Measurements from ENCODE around the gene AKAP9.
"Not testable (repeated sequence)": the region's sequence is repeated elsewhere in the genome, so short reads cannot be mapped to it uniquely, and the experiment has no call there.

Gene AKAP9

DNA sequence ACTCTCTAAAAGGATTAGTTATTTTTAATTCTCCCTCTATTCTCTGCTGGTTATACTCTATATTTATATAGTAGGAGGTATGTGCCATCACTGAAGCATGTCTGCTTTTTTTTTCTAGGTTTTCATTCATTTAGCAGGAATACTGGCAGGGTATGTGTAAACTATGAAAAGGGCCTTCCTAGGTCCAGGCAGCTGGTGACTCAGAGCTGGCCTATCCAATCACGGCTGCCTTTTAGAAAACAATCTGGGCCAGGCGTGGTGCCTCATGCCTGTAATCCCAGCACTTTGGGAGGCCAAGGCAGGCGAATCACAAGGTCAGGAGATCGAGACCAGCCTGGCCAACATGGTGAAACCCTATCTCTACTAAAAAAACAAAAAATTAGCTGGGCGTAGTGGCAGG is 162.2 kb downstream of the AKAP9 start:
- H2BK12ac ChIP-seq (ENCODE audit: low read length); H3K9me3 ChIP-seq (ENCODE audit: insufficient read depth, low read depth, low read length); H3K4me1 ChIP-seq (ENCODE audit: control insufficient read depth in 1 of 2, insufficient read depth in 2 of 2, low read length in 2 of 2); H3K18ac ChIP-seq (ENCODE audit: low read length); H3K79me2 ChIP-seq (ENCODE audit: control insufficient read depth, insufficient read depth, low read length, poor library complexity); H3K4me3 ChIP-seq (ENCODE audit: low read depth, low read length); H3K27me3 ChIP-seq (ENCODE audit: insufficient read depth, low read length); H2BK120ac ChIP-seq (ENCODE audit: insufficient read depth, low read length, poor library complexity); H4K8ac ChIP-seq (ENCODE audit: low read depth, low read length); H4K91ac ChIP-seq (ENCODE audit: low read depth, low read length); H3K4ac ChIP-seq (ENCODE audit: low read depth, low read length); H3K27ac ChIP-seq (ENCODE audit: low read depth, low read length); H2BK5ac ChIP-seq (ENCODE audit: low read depth, low read length, poor library complexity); DNase-seq; H2AFZ ChIP-seq (ENCODE audit: insufficient read depth, low read length, poor library complexity); H3K14ac ChIP-seq (ENCODE audit: low read length); H3K9ac ChIP-seq (ENCODE audit: low read length); H3K79me1 ChIP-seq (ENCODE audit: low read length); H3K23ac ChIP-seq (ENCODE audit: low read length); H4K12ac ChIP-seq (ENCODE audit: low read depth, low read length); H2AK5ac ChIP-seq (ENCODE audit: low read length); H3K4me2 ChIP-seq (ENCODE audit: low read length): not testable (repeated sequence)
- peaks cover 9 to 19% of the 10 kb centered on the region in 2 experiments for H3K36me3 ChIP-seq (ENCODE audit: control insufficient read depth in 1 of 2, insufficient read depth in 2 of 2, low read length in 2 of 2)
- WGBS (ENCODE audit: extremely low coverage, insufficient coverage, insufficient read length): no CpG with 5 or more reads among the region's 5 CpGs

DNA sequence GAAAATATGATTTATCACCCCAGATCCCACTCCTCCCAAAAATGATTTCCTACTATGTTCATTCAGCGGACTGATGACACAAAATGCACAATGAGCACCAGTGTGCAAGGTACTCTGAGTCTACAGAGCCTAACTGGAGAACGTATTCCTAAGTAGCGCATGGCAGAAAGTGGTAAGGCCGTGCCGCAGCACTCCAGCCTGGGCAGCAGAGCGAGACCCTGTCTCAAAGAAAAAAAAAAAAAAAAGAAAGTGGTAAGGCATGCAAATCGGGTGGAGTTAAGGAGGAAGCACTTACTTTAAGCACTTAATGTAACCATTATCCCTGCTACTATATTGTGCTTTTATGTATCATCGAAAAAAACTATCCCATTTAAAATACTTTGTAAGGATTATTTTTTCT is 168.2 kb downstream of the AKAP9 start:
- WGBS (ENCODE audit: extremely low coverage, insufficient coverage, insufficient read length): no CpG with 5 or more reads among the region's 8 CpGs
- H3K4me3 ChIP-seq (ENCODE audit: low read depth, low read length): no peak overlapping the region
- H2BK5ac ChIP-seq (ENCODE audit: low read depth, low read length, poor library complexity): no peak overlapping the region
- no peaks in the 10 kb centered on the region for H3K4me1 ChIP-seq (ENCODE audit: control insufficient read depth in 1 of 2, insufficient read depth in 2 of 2, low read length in 2 of 2)
- no peak overlapping the region for H3K18ac ChIP-seq (ENCODE audit: low read length)
- H3K36me3 ChIP-seq (ENCODE audit: control insufficient read depth in 1 of 2, insufficient read depth in 2 of 2, low read length in 2 of 2): peaks cover 6 to 19% of the 10 kb centered on the region in 2 experiments
- H2AFZ ChIP-seq (ENCODE audit: insufficient read depth, low read length, poor library complexity): no peak overlapping the region
- no peak overlapping the region for H4K91ac ChIP-seq (ENCODE audit: low read depth, low read length)
- no peak overlapping the region for H3K4ac ChIP-seq (ENCODE audit: low read depth, low read length)
- H3K79me1 ChIP-seq (ENCODE audit: low read length): no peaks in the 10 kb centered on the region
- no peak overlapping the region for H4K12ac ChIP-seq (ENCODE audit: low read depth, low read length)
- no peaks in the 10 kb centered on the region for H3K27me3 ChIP-seq (ENCODE audit: insufficient read depth, low read length)
- H4K8ac ChIP-seq (ENCODE audit: low read depth, low read length): no peak overlapping the region
- H3K27ac ChIP-seq (ENCODE audit: low read depth, low read length): no peak overlapping the region
- H2BK120ac ChIP-seq (ENCODE audit: insufficient read depth, low read length, poor library complexity): no peak overlapping the region
- no peaks in the 10 kb centered on the region for H3K79me2 ChIP-seq (ENCODE audit: control insufficient read depth, insufficient read depth, low read length, poor library complexity)
- no peak for DNase-seq
- no peak overlapping the region for H3K9ac ChIP-seq (ENCODE audit: low read length)
- no peak overlapping the region for H3K14ac ChIP-seq (ENCODE audit: low read length)
- H3K23ac ChIP-seq (ENCODE audit: low read length): no peak overlapping the region
- H3K4me2 ChIP-seq (ENCODE audit: low read length): no peak overlapping the region
- no peaks in the 10 kb centered on the region for H3K9me3 ChIP-seq (ENCODE audit: insufficient read depth, low read depth, low read length)
- H2AK5ac ChIP-seq (ENCODE audit: low read length): no peak overlapping the region
- no peak overlapping the region for H2BK12ac ChIP-seq (ENCODE audit: low read length)

DNA sequence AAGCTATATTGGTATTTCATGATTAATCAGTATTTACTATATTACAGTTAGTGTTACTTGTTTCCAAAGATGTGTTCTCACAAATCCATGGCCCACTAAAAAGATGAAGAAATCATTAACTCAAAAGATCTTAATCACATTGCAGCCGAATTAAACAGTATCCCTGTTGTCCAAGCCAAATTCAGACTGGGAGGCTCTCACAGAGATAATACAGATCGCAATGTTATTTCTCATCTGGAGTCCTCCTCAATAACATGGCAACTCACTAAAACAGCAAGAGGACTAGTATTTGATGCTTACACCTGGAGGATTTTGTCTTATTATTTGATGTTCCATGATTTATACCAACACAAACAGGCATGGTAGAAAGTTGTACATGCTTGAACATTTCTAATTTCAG is 170.2 kb downstream of the AKAP9 start:
- H2BK120ac ChIP-seq (ENCODE audit: insufficient read depth, low read length, poor library complexity): no peak overlapping the region
- H3K9ac ChIP-seq (ENCODE audit: low read length): no peak overlapping the region
- H4K12ac ChIP-seq (ENCODE audit: low read depth, low read length): no peak overlapping the region
- H3K23ac ChIP-seq (ENCODE audit: low read length): no peak overlapping the region
- no peak overlapping the region for H2AFZ ChIP-seq (ENCODE audit: insufficient read depth, low read length, poor library complexity)
- no peak overlapping the region for H2AK5ac ChIP-seq (ENCODE audit: low read length)
- no peaks in the 10 kb centered on the region for H3K79me1 ChIP-seq (ENCODE audit: low read length)
- H4K8ac ChIP-seq (ENCODE audit: low read depth, low read length): no peak overlapping the region
- H3K79me2 ChIP-seq (ENCODE audit: control insufficient read depth, insufficient read depth, low read length, poor library complexity): no peaks in the 10 kb centered on the region
- no peak overlapping the region for H3K27ac ChIP-seq (ENCODE audit: low read depth, low read length)
- H3K36me3 ChIP-seq (ENCODE audit: control insufficient read depth in 1 of 2, insufficient read depth in 2 of 2, low read length in 2 of 2): peaks cover 5 to 16% of the 10 kb centered on the region in 2 experiments
- H3K4me3 ChIP-seq (ENCODE audit: low read depth, low read length): no peak overlapping the region
- no peak overlapping the region for H3K14ac ChIP-seq (ENCODE audit: low read length)
- no CpG with 5 or more reads among the region's 2 CpGs for WGBS (ENCODE audit: extremely low coverage, insufficient coverage, insufficient read length)
- H3K27me3 ChIP-seq (ENCODE audit: insufficient read depth, low read length): no peaks in the 10 kb centered on the region
- H2BK12ac ChIP-seq (ENCODE audit: low read length): no peak overlapping the region
- H3K4me2 ChIP-seq (ENCODE audit: low read length): no peak overlapping the region
- no peaks in the 10 kb centered on the region for H3K4me1 ChIP-seq (ENCODE audit: control insufficient read depth in 1 of 2, insufficient read depth in 2 of 2, low read length in 2 of 2)
- H3K18ac ChIP-seq (ENCODE audit: low read length): no peak overlapping the region
- H2BK5ac ChIP-seq (ENCODE audit: low read depth, low read length, poor library complexity): no peak overlapping the region
- no peak for DNase-seq
- no peak overlapping the region for H3K4ac ChIP-seq (ENCODE audit: low read depth, low read length)
- H3K9me3 ChIP-seq (ENCODE audit: insufficient read depth, low read depth, low read length): no peaks in the 10 kb centered on the region
- H4K91ac ChIP-seq (ENCODE audit: low read depth, low read length): no peak overlapping the region

DNA sequence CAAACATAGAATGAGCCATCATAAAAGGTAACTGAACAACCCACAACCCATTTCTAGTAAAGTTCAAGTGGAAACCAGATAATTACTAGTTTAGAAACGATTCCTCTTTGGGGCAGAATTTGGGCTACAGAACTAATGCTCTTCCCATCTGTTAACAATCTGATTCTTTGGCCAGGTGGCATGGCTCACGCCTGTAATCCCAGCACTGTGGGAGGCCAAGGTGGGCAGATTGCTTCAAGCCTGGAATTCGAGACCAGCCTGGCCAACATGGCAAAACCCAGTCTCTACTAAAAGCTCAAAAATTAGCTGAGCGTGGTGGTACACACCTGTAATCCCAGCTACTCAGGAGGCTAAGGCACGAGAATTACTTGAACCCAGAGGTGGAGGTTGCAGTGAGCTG is 175.2 kb downstream of the AKAP9 start:
- Histone ChIP-seq H3K4me2 (ENCODE audit: low read length) (no peak overlapping the region), H3K4ac (ENCODE audit: low read depth, low read length) (no peak overlapping the region), H3K18ac (ENCODE audit: low read length) (no peak overlapping the region), H3K27me3 (ENCODE audit: insufficient read depth, low read length) (no peaks in the 10 kb centered on the region), H3K4me1 (ENCODE audit: control insufficient read depth in 1 of 2, insufficient read depth in 2 of 2, low read length in 2 of 2) (no peaks in the 10 kb centered on the region), H2AK5ac (ENCODE audit: low read length) (no peak overlapping the region), H3K79me2 (ENCODE audit: control insufficient read depth, insufficient read depth, low read length, poor library complexity) (no peaks in the 10 kb centered on the region), H3K14ac (ENCODE audit: low read length) (no peak overlapping the region), H3K9ac (ENCODE audit: low read length) (no peak overlapping the region), H3K23ac (ENCODE audit: low read length) (no peak overlapping the region), H3K27ac (ENCODE audit: low read depth, low read length) (no peak overlapping the region), H3K36me3 (ENCODE audit: control insufficient read depth in 1 of 2, insufficient read depth in 2 of 2, low read length in 2 of 2) (peaks cover 13 to 14% of the 10 kb centered on the region in 2 experiments), H3K79me1 (ENCODE audit: low read length) (no peaks in the 10 kb centered on the region), H2BK5ac (ENCODE audit: low read depth, low read length, poor library complexity) (no peak overlapping the region), H3K4me3 (ENCODE audit: low read depth, low read length) (no peak overlapping the region), H4K12ac (ENCODE audit: low read depth, low read length) (no peak overlapping the region), H4K8ac (ENCODE audit: low read depth, low read length) (no peak overlapping the region), H2AFZ (ENCODE audit: insufficient read depth, low read length, poor library complexity) (no peak overlapping the region), H2BK12ac (ENCODE audit: low read length) (no peak overlapping the region), H3K9me3 (ENCODE audit: insufficient read depth, low read depth, low read length) (no peaks in the 10 kb centered on the region), H4K91ac (ENCODE audit: low read depth, low read length) (no peak overlapping the region), H2BK120ac (ENCODE audit: insufficient read depth, low read length, poor library complexity) (no peak overlapping the region)
- no peak for DNase-seq
- WGBS (ENCODE audit: extremely low coverage, insufficient coverage, insufficient read length): no CpG with 5 or more reads among the region's 5 CpGs

Measured in trophoblast cell (in vitro differentiated cells and primary cell).